ENCODE measurements around the gene ELFN2. TPM values are rescaled to one million over a fixed set of nuclear protein-coding genes. Genes with fewer than 3 reads are reported as not detected.
A peak's percentile ranks its signal among the peaks of the same experiment; 100 is the strongest.

The ELFN2 gene
- total and polyA plus RNA-seq, 8 donors, result 0.70 to 4.9 (median 1.5) TPM

DNA sequence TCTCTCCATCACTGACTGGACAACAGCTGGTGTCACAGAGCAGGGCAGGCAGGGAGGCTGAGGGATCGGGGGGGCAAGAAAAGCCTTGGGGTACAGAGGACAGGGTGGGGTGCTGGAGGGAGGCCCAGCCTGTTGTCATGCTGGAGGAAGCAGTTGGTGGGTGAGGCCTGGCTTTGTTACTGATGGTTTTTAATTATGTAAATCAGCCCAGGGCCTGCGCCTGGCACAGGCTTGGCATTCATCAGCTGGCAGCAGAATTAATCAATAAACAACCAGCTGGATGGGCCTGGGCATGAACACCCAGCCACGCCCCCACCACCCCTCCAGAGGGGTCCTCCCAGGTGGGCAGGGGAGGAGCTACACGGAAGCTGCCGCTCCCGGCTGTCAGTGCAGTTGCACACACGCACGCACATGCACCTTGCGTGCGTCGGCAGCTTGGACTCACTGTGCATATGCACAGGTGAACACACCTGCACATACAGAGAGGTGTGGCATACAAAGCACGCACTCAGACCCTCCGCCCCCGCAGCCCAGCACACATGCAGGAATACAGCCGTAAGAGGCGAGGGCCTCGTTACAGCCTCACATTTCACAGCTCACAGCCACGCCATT is 21.3 kb upstream of the ELFN2 start:
- H3K27ac ChIP-seq, result no peak overlapping the region
- H3K27me3 ChIP-seq, result peaks cover 0 to 16% of the 10 kb centered on the region in 2 donors
- no peaks in the 10 kb centered on the region for H3K9me3 ChIP-seq
- H3K4me3 ChIP-seq, result no peak overlapping the region
- peak in 1 of 4 donors; percentile 37 for DNase-seq
- TF ChIP-seq CTCF (IDR thresholded peaks at IDR 0.05), result no peak
- no peak for ATAC-seq
- intact Hi-C loops (cut with DNase I), result no loop called here
- H3K36me3 ChIP-seq, result no peaks in the 10 kb centered on the region
- H3K4me1 ChIP-seq, result no peaks in the 10 kb centered on the region

DNA sequence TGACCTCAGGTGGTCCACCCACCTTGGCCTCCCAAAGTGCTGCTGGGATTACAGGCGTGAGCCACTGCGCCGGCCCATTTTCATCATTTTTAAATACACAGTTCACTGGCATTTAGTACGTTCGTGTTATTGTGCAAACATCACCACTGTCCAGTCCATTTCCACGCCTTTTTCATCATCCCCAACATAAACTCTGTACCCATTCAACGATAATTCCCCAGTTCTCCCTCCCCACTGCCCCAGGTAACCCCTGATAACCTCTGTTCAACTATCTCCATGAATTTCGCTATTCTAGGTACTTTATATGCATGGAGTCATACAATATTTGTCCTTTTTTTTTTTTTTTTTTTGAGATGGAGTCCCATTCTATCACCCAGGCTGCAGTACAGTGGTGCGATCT is 18.2 kb upstream of the ELFN2 start:
- no peak for ATAC-seq
- no peaks in the 10 kb centered on the region for H3K4me1 ChIP-seq
- no peak for TF ChIP-seq CTCF (IDR thresholded peaks at IDR 0.05)

GRCh38 chr22:37443977-37444376 is 16.7 kb upstream of the ELFN2 start:
- H3K27me3 ChIP-seq, result peaks cover 0 to 6% of the 10 kb centered on the region in 2 donors
- H3K36me3 ChIP-seq, result no peaks in the 10 kb centered on the region
- DNase-seq (no peak), ATAC-seq (no peak)
- H3K9me3 ChIP-seq, result peaks cover 0 to 6% of the 10 kb centered on the region in 2 donors
- intact Hi-C loops (cut with DNase I), result no loop called here
- H3K4me1 ChIP-seq, result no peaks in the 10 kb centered on the region
- H3K4me3 ChIP-seq, result no peak overlapping the region
- no peak overlapping the region for H3K27ac ChIP-seq
- no peak for TF ChIP-seq CTCF (IDR thresholded peaks at IDR 0.05)

More for the DNA sequence above, 18.2 kb upstream of the ELFN2 start:
- DNase-seq, result peak in 1 of 4 donors; percentile 8
- H3K9me3 ChIP-seq, result peaks cover 0 to 6% of the 10 kb centered on the region in 2 donors
- intact Hi-C loops (cut with DNase I), result no loop called here
- H3K27me3 ChIP-seq, result peaks cover 0 to 16% of the 10 kb centered on the region in 2 donors
- no peak overlapping the region for H3K27ac ChIP-seq
- no peak overlapping the region for H3K4me3 ChIP-seq
- H3K36me3 ChIP-seq, result no peaks in the 10 kb centered on the region

GRCh38 chr22:37443086-37443485 is 15.8 kb upstream of the ELFN2 start:
- H3K36me3 ChIP-seq, result no peaks in the 10 kb centered on the region
- peaks cover 0 to 6% of the 10 kb centered on the region in 2 donors for H3K9me3 ChIP-seq
- DNase-seq (peak in 1 of 4 donors; percentile 28), ATAC-seq (no peak)
- H3K4me1 ChIP-seq, result no peaks in the 10 kb centered on the region
- H3K27me3 ChIP-seq, result peaks cover 0 to 3% of the 10 kb centered on the region in 2 donors
- intact Hi-C loops (cut with DNase I), result no loop called here
- H3K4me3 ChIP-seq, result no peak overlapping the region
- H3K27ac ChIP-seq, result no peak overlapping the region
- no peak for TF ChIP-seq CTCF (IDR thresholded peaks at IDR 0.05)

- Histone ChIP-seq H3K4me1 (no peaks in the 10 kb centered on the region), H3K27me3 (peaks cover 0 to 8% of the 10 kb centered on the region in 2 donors), H3K27ac (no peak overlapping the region), H3K9me3 (peaks cover 0 to 6% of the 10 kb centered on the region in 2 donors), H3K36me3 (no peaks in the 10 kb centered on the region), H3K4me3 (no peak overlapping the region)
- no peak for TF ChIP-seq CTCF (IDR thresholded peaks at IDR 0.05)
- intact Hi-C loops (cut with DNase I), result no loop called here
- DNase-seq (no peak), ATAC-seq (peak; percentile 47)
These were observed 15.3 kb upstream of the ELFN2 start for GRCh38 chr22:37442537-37442936.

All from left lung (tissue), 10 donors.